ENCODE measurements around the gene CDK14.

The CDK14 gene

DNA sequence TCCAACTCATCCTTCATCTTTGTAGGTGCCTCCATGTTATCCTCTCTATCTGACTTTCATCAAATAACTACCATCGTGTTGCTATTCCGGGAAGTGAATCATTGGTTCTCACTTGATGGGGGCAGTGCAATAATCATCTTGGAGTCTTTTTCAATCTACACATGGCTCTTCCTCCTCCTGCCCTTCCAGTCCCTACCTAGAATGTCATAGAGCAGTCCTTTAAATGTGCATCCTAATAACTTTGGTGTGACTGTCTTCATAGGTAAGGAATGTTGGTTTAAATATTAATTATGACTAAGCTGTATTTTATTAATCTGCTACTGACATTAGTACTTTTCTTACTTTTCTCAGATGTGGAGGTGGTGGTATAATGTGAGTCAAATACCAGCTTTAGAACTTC is 8.4 kb upstream of the CDK14 start:
- Histone ChIP-seq H3K4me3 (replicated peaks; ENCODE audit: low read depth, low read length) (no peak overlapping the region), H3K27me3 (replicated peaks; ENCODE audit: control insufficient read depth, insufficient read depth, low read length) (no peaks in the 10 kb centered on the region), H3K36me3 (ENCODE audit: control insufficient read depth, insufficient read depth, low read length) (no peaks in the 10 kb centered on the region)
- no peak for TF ChIP-seq CTCF (IDR thresholded peaks at IDR 0.05; ENCODE audit: insufficient read depth, low read length, poor library complexity, severe bottlenecking)
- DNase-seq (ENCODE audit: extremely low read depth, insufficient read length): no peak

DNA sequence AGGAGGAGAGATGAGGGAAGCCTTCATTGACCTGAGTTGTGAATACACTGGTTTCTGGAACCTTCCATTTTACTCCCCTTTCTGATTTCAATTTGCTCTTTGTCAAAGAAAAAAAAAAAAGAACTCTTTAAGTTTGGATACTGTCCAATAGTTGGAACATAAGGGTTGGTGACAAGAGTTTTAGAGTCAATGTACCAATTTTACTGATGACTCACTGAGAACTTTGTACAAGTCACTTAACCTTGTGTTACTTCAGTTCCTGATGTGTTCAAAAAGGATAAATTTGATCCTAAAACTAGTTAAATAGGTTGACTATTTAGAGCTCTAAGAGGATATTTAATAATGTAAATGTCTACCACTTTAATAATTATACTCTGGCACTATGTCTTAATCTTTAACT is 4.1 kb upstream of the CDK14 start:
- Histone ChIP-seq H3K27me3 (replicated peaks; ENCODE audit: control insufficient read depth, insufficient read depth, low read length) (peaks cover 2% of the 10 kb centered on the region), H3K36me3 (ENCODE audit: control insufficient read depth, insufficient read depth, low read length) (no peaks in the 10 kb centered on the region), H3K4me3 (replicated peaks; ENCODE audit: low read depth, low read length) (no peak overlapping the region)
- TF ChIP-seq CTCF (IDR thresholded peaks at IDR 0.05; ENCODE audit: insufficient read depth, low read length, poor library complexity, severe bottlenecking): no peak
- no peak for DNase-seq (ENCODE audit: extremely low read depth, insufficient read length)

GRCh38 chr7:90593205-90593604 is 2.9 kb upstream of the CDK14 start:
- H3K36me3 ChIP-seq (ENCODE audit: control insufficient read depth, insufficient read depth, low read length): no peaks in the 10 kb centered on the region
- no peak for TF ChIP-seq CTCF (IDR thresholded peaks at IDR 0.05; ENCODE audit: insufficient read depth, low read length, poor library complexity, severe bottlenecking)
- H3K4me3 ChIP-seq (replicated peaks; ENCODE audit: low read depth, low read length): no peak overlapping the region
- H3K27me3 ChIP-seq (replicated peaks; ENCODE audit: control insufficient read depth, insufficient read depth, low read length): peaks cover 2% of the 10 kb centered on the region
- DNase-seq (ENCODE audit: extremely low read depth, insufficient read length): no peak

DNA sequence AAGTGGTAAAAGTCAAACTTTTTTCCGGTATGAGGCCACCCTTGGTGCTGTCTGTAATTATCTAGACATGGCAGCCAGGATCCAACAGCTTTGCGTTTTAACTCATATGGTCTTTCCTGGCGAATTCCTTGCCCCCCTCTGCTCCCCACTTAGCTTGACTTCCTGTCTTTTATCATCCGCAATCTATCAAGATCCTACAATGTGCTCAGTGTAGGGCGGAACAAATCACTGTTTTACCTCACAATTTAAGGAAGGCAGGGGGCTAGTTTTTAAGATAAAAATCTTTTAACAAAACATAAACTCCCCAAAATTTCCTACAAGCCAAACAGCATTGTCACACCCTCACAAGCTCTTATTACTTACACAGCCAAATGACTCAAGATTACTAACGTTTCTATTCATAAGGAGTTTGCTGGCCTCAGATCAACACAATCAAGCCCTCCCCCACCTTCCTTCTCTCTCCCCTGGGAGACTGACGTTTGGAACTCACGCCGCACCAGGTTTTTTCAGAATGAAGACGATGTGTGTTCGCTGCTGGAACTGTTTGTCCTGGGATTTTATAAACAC is 1.3 kb upstream of the CDK14 start:
- TF ChIP-seq CTCF (IDR thresholded peaks at IDR 0.05; ENCODE audit: insufficient read depth, low read length, poor library complexity, severe bottlenecking): no peak
- peaks cover 2% of the 10 kb centered on the region for H3K27me3 ChIP-seq (replicated peaks; ENCODE audit: control insufficient read depth, insufficient read depth, low read length)
- DNase-seq (ENCODE audit: extremely low read depth, insufficient read length): no peak
- no peaks in the 10 kb centered on the region for H3K36me3 ChIP-seq (ENCODE audit: control insufficient read depth, insufficient read depth, low read length)
- H3K4me3 ChIP-seq (replicated peaks; ENCODE audit: low read depth, low read length): no peak overlapping the region

DNA sequence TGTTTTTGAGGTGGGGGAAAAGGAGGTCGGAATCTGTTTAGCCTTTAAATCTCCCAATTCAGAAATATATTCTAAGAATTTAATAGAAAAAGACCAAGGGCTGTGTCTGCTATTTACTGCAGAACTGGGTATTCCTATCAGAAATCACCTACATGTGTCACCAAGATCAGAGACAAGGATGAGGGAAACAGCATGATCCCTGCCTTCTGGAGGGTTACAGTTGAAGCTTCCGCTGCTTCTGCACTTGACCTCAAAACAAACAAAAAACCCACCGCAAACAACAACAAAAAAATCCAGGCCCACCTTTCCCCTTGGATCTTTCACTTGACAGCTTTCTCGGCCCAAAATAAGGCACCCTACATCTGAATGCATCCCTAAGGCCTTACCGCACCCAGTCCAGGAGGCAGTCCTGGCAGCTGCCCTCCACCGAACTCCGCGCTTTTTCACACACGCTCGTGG is 750 bp upstream of the CDK14 start:
- H3K36me3 ChIP-seq (ENCODE audit: control insufficient read depth, insufficient read depth, low read length): no peaks in the 10 kb centered on the region
- H3K4me3 ChIP-seq (replicated peaks; ENCODE audit: low read depth, low read length): peak overlapping the region; percentile 68
- no peak for TF ChIP-seq CTCF (IDR thresholded peaks at IDR 0.05; ENCODE audit: insufficient read depth, low read length, poor library complexity, severe bottlenecking)
- H3K27me3 ChIP-seq (replicated peaks; ENCODE audit: control insufficient read depth, insufficient read depth, low read length): peaks cover 2% of the 10 kb centered on the region
- no peak for DNase-seq (ENCODE audit: extremely low read depth, insufficient read length)
